Prostate gland (tissue), 2 donors: ENCODE data around the gene SEC24B. TPM values are rescaled to one million over a fixed set of nuclear protein-coding genes. Genes with fewer than 3 reads are reported as not detected.

Experiments
- DNase-seq: peaks from one replicate; pipeline ENCODE4 v3.0.0-alpha.2; 2019; ENCODE audit warnings: low spot score
- H3K27ac ChIP-seq, 2 donors: fragments of 200-600 bp; sonication (generic); 2 replicates each; pipeline ENCODE4 v1.5.1; 2017 to 2019
- H3K27me3 ChIP-seq: fragments of 200-600 bp; sonication (generic); replicated peaks from 2 replicates; pipeline ENCODE4 v1.5.1; 2019; ENCODE audit not compliant: insufficient read depth
- H3K36me3 ChIP-seq, 2 donors: fragments of 200-600 bp; sonication (generic); 1 replicate in 1 of 2; 2 replicates in 1 of 2; pipeline versions ENCODE4 v1.5.1 to v1.8.1; 2017 to 2019
- H3K4me1 ChIP-seq: fragments of 200-600 bp; sonication (generic); replicated peaks from 2 replicates; pipeline ENCODE4 v1.5.1; 2019
- H3K4me3 ChIP-seq, 2 donors: fragments of 200-600 bp; sonication (generic); 2 replicates each; pipeline ENCODE4 v1.5.1; 2017 to 2019
- H3K9me3 ChIP-seq: fragments of 200-600 bp; sonication (generic); 2 replicates; pipeline ENCODE4 v1.5.1; 2017
- POLR2A ChIP-seq: fragments of 450-650 bp; IDR thresholded peaks from one replicate; pipeline ENCODE4 v1.6.1; 2016; ENCODE audit warnings: antibody characterized with exemption, mild to moderate bottlenecking
- POLR2AphosphoS5 ChIP-seq: sonication (generic); formaldehyde crosslinking; IDR thresholded peaks from one replicate; pipeline ENCODE4 v1.6.1; 2017; ENCODE audit warnings: antibody characterized with exemption
- WGBS: methylation state at CpG from one replicate; pipeline ENCODE4 v1.1.5; 2018; 5-methylcytosine and 5-hydroxymethylcytosine counted together
- intact Hi-C: fragments of 100-400 bp; cut with DNase I; formaldehyde crosslinking; loops from one replicate; pipeline ENCODE4 v1.14.2; 2022
- total RNA-seq, 2 donors: library from RNA; depleted of rRNA; stranded (reverse); fragments of >200 nt; gene quantifications; one replicate each; pipeline ENCODE4 v1.1.0, GENCODE V29; 2016
- TF ChIP-seq, protein P1 (sequence below), 4 experiments: fragments of 200-600 bp in 2 of 4; fragments of 450-650 bp in 2 of 4; sonication (generic) in 2 of 4; IDR thresholded peaks; 1 replicate in 3 of 4; 2 replicates in 1 of 4; pipeline ENCODE4 v1.5.1; 2016 to 2019; ENCODE audit warnings: antibody characterized with exemption in 4 of 4, mild to moderate bottlenecking in 2 of 4, moderate library complexity in 2 of 4

SEC24B gene
- total RNA-seq, 2 donors from 2014 or later = 27.6 to 44.1 TPM

- H3K36me3 ChIP-seq = no peaks in the 10 kb centered on the region
- TF ChIP-seq POLR2A (no peak), POLR2AphosphoS5 (no peak)
- TF ChIP-seq, protein P1, sequence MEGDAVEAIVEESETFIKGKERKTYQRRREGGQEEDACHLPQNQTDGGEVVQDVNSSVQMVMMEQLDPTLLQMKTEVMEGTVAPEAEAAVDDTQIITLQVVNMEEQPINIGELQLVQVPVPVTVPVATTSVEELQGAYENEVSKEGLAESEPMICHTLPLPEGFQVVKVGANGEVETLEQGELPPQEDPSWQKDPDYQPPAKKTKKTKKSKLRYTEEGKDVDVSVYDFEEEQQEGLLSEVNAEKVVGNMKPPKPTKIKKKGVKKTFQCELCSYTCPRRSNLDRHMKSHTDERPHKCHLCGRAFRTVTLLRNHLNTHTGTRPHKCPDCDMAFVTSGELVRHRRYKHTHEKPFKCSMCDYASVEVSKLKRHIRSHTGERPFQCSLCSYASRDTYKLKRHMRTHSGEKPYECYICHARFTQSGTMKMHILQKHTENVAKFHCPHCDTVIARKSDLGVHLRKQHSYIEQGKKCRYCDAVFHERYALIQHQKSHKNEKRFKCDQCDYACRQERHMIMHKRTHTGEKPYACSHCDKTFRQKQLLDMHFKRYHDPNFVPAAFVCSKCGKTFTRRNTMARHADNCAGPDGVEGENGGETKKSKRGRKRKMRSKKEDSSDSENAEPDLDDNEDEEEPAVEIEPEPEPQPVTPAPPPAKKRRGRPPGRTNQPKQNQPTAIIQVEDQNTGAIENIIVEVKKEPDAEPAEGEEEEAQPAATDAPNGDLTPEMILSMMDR (IDR thresholded peaks at IDR 0.05) = no peak
- 88% methylated on average over 4 of the region's 4 CpGs for WGBS
- intact Hi-C loops = no loop called here
- H3K27ac ChIP-seq = no peak overlapping the region
- DNase-seq = no peak
- H3K4me3 ChIP-seq = no peak overlapping the region
- H3K4me1 ChIP-seq = no peaks in the 10 kb centered on the region
- H3K9me3 ChIP-seq = no peaks in the 10 kb centered on the region
- H3K27me3 ChIP-seq = no peaks in the 10 kb centered on the region
These were observed 8.2 kb upstream of the SEC24B start for GRCh38 chr4:109425405-109425804.

GRCh38 chr4:109429545-109429944, 4.1 kb upstream of the SEC24B start:
- H3K9me3 ChIP-seq = no peaks in the 10 kb centered on the region
- no peaks in the 10 kb centered on the region for H3K36me3 ChIP-seq
- H3K4me1 ChIP-seq = no peaks in the 10 kb centered on the region
- TF ChIP-seq POLR2A = no peak
- TF ChIP-seq, protein P1 (IDR thresholded peaks at IDR 0.05) = no peak
- no peak for TF ChIP-seq POLR2AphosphoS5
- intact Hi-C loops = no loop called here
- WGBS = 97% methylated on average over 1 of the region's 1 CpG
- no peak overlapping the region for H3K27ac ChIP-seq
- DNase-seq = no peak
- H3K27me3 ChIP-seq = no peaks in the 10 kb centered on the region
- H3K4me3 ChIP-seq = no peak overlapping the region

GRCh38 chr4:109432203-109432602, 1.4 kb upstream of the SEC24B start:
- intact Hi-C loops = loop anchor here (5.0 kb wide), 2 partner anchors 270 to 385 kb away; partner anchors contain the start of genes CASP6 and GAR1
- H3K4me1 ChIP-seq = peaks cover 10% of the 10 kb centered on the region
- H3K27me3 ChIP-seq = no peaks in the 10 kb centered on the region
- TF ChIP-seq POLR2AphosphoS5 = no peak
- TF ChIP-seq, protein P1 (IDR thresholded peaks at IDR 0.05) = no peak
- TF ChIP-seq POLR2A = no peak
- H3K4me3 ChIP-seq = no peak overlapping the region
- no peaks in the 10 kb centered on the region for H3K9me3 ChIP-seq
- no peak for DNase-seq
- peak overlapping the region in 1 of 2 donors; percentile 96 for H3K27ac ChIP-seq
- WGBS = 44% methylated on average over 1 of the region's 1 CpG
- H3K36me3 ChIP-seq = no peaks in the 10 kb centered on the region

DNA sequence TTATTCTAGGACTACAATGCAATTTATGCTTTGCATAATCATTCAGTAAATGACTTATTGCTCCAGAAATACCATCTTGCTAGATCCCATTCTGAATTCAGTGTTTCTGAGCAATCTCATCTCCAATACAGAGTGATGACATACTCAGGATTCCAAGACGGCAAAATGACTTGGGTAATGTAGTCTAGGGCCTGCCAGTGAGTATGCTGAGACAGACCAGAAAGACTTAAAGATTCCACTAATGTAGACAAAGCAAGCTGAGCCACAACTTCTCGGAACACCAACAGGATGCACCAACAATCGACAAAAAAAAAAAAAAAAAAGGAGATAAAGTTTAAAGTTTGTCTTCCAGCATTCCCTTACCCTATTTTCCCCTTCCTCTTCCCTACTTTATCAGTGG, 919 bp upstream of the SEC24B start:
- Histone ChIP-seq H3K9me3 (no peaks in the 10 kb centered on the region), H3K27me3 (no peaks in the 10 kb centered on the region), H3K4me3 (peak overlapping the region; percentile 79 to 87), H3K4me1 (peaks cover 10% of the 10 kb centered on the region), H3K36me3 (no peaks in the 10 kb centered on the region), H3K27ac (peak overlapping the region; percentile 93 to 96)
- intact Hi-C loops = loop anchor here (5.0 kb wide), 2 partner anchors 270 to 385 kb away; partner anchors contain the start of genes CASP6 and GAR1
- TF ChIP-seq POLR2A (no peak), POLR2AphosphoS5 (peak; percentile 30)
- TF ChIP-seq, protein P1 (IDR thresholded peaks at IDR 0.05) = no peak
- WGBS = 10% methylated on average over 3 of the region's 3 CpGs
- peak; percentile 44 for DNase-seq
